Measurements from ENCODE around the gene PEX10. TPM values are rescaled to one million over a fixed set of nuclear protein-coding genes. Genes with fewer than 3 reads are reported as not detected.
A peak's percentile ranks its signal among the peaks of the same experiment; 100 is the strongest.

Gene PEX10
- polyA plus RNA-seq, 1 donor from 2014 or later: 30.1 TPM

GRCh38 chr1:2452932-2453315 lies 40.6 kb upstream of the PEX10 start:
- no peaks in the 10 kb centered on the region for H3F3A ChIP-seq (ENCODE audit: insufficient read depth, low read length, poor library complexity, severe bottlenecking)
- H3K9me2 ChIP-seq (ENCODE audit: insufficient read depth, low read length): no peaks in the 10 kb centered on the region
- H3K36me3 ChIP-seq (ENCODE audit: insufficient read depth, low read length): no peaks in the 10 kb centered on the region
- H3K27me3 ChIP-seq (ENCODE audit: insufficient read depth, low read depth, low read length): no peaks in the 10 kb centered on the region
- no peak overlapping the region for H2AFZ ChIP-seq (ENCODE audit: low read depth, low read length)
- no peaks in the 10 kb centered on the region for H3K9me3 ChIP-seq (ENCODE audit: low read length)
- peak overlapping the region; percentile 42 for H3K9ac ChIP-seq (ENCODE audit: low read length)
- no peaks in the 10 kb centered on the region for H3K79me2 ChIP-seq (replicated peaks; ENCODE audit: insufficient read depth, low read length)
- H3K27ac ChIP-seq (ENCODE audit: low read length): no peak overlapping the region
- no peak overlapping the region for H3K4me3 ChIP-seq (ENCODE audit: low read length)
- no peak overlapping the region for H3K4me2 ChIP-seq (ENCODE audit: low read length)
- TF ChIP-seq MXI1 (conservative IDR thresholded peaks at IDR 0.05; ENCODE audit: poor library complexity, severe bottlenecking) (no peak), EZH2 (IDR thresholded peaks at IDR 0.05; ENCODE audit: borderline replicate concordance, insufficient read depth, low read length, poor library complexity, severe bottlenecking) (no peak), TAF1 (IDR thresholded peaks at IDR 0.05; ENCODE audit: low read depth) (no peak), CTCF (IDR thresholded peaks at IDR 0.05; ENCODE audit: poor library complexity, severe bottlenecking) (no peak), SMC3 (conservative IDR thresholded peaks at IDR 0.05; ENCODE audit: poor library complexity) (no peak), POLR2AphosphoS5 (IDR thresholded peaks at IDR 0.05) (no peak), RAD21 (conservative IDR thresholded peaks at IDR 0.05) (no peak), EP300 (conservative IDR thresholded peaks at IDR 0.05; ENCODE audit: poor library complexity, severe bottlenecking) (no peak)
- TF ChIP-seq, protein P1, sequence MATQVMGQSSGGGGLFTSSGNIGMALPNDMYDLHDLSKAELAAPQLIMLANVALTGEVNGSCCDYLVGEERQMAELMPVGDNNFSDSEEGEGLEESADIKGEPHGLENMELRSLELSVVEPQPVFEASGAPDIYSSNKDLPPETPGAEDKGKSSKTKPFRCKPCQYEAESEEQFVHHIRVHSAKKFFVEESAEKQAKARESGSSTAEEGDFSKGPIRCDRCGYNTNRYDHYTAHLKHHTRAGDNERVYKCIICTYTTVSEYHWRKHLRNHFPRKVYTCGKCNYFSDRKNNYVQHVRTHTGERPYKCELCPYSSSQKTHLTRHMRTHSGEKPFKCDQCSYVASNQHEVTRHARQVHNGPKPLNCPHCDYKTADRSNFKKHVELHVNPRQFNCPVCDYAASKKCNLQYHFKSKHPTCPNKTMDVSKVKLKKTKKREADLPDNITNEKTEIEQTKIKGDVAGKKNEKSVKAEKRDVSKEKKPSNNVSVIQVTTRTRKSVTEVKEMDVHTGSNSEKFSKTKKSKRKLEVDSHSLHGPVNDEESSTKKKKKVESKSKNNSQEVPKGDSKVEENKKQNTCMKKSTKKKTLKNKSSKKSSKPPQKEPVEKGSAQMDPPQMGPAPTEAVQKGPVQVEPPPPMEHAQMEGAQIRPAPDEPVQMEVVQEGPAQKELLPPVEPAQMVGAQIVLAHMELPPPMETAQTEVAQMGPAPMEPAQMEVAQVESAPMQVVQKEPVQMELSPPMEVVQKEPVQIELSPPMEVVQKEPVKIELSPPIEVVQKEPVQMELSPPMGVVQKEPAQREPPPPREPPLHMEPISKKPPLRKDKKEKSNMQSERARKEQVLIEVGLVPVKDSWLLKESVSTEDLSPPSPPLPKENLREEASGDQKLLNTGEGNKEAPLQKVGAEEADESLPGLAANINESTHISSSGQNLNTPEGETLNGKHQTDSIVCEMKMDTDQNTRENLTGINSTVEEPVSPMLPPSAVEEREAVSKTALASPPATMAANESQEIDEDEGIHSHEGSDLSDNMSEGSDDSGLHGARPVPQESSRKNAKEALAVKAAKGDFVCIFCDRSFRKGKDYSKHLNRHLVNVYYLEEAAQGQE (IDR thresholded peaks at IDR 0.05; ENCODE audit: borderline replicate concordance): no peak
- H4K20me1 ChIP-seq (ENCODE audit: insufficient read depth): no peaks in the 10 kb centered on the region

- no peaks in the 10 kb centered on the region for H3K9me3 ChIP-seq (ENCODE audit: low read length)
- no peaks in the 10 kb centered on the region for H3K27me3 ChIP-seq (ENCODE audit: insufficient read depth, low read depth, low read length)
- no peak overlapping the region for H3K4me3 ChIP-seq (ENCODE audit: low read length)
- H3K9ac ChIP-seq (ENCODE audit: low read length): peak overlapping the region; percentile 42
- H3K36me3 ChIP-seq (ENCODE audit: insufficient read depth, low read length): no peaks in the 10 kb centered on the region
- no peak for TF ChIP-seq TAF1 (IDR thresholded peaks at IDR 0.05; ENCODE audit: low read depth)
- no peak for TF ChIP-seq SMC3 (conservative IDR thresholded peaks at IDR 0.05; ENCODE audit: poor library complexity)
- no peak for TF ChIP-seq POLR2AphosphoS5 (IDR thresholded peaks at IDR 0.05)
- no peak for TF ChIP-seq EP300 (conservative IDR thresholded peaks at IDR 0.05; ENCODE audit: poor library complexity, severe bottlenecking)
- no peaks in the 10 kb centered on the region for H3K9me2 ChIP-seq (ENCODE audit: insufficient read depth, low read length)
- H3K79me2 ChIP-seq (replicated peaks; ENCODE audit: insufficient read depth, low read length): no peaks in the 10 kb centered on the region
- H3K27ac ChIP-seq (ENCODE audit: low read length): peak overlapping the region; percentile 37
- no peaks in the 10 kb centered on the region for H3F3A ChIP-seq (ENCODE audit: insufficient read depth, low read length, poor library complexity, severe bottlenecking)
- no peak overlapping the region for H3K4me2 ChIP-seq (ENCODE audit: low read length)
- H4K20me1 ChIP-seq (ENCODE audit: insufficient read depth): no peaks in the 10 kb centered on the region
- no peak overlapping the region for H2AFZ ChIP-seq (ENCODE audit: low read depth, low read length)
These were observed 40.0 kb upstream of the PEX10 start for GRCh38 chr1:2452201-2452931.

Data from neural cell (in vitro differentiated cells).